Activated T-cell treated with anti-CD3 and anti-CD28 coated beads, Interleukin-2, amount 50 U/mL, for 24 hours (primary cell): ENCODE results near the gene TMEM135.

Experiments
- DNase-seq: peaks from one replicate; pipeline ENCODE4 v3.0.0-alpha.2; 2020
- H3K27ac Mint-ChIP-seq: 2 replicates; pipeline ENCODE4 v1.8.0; 2020; ENCODE audit warnings: mild to moderate bottlenecking, mixed read lengths
- H3K27me3 Mint-ChIP-seq: 2 replicates; pipeline ENCODE4 v1.8.0; 2020; ENCODE audit warnings: mixed read lengths
- H3K36me3 Mint-ChIP-seq: 2 replicates; pipeline ENCODE4 v1.8.0; 2020; ENCODE audit warnings: low read depth, mixed read lengths
- H3K4me1 Mint-ChIP-seq: 2 replicates; pipeline ENCODE4 v1.8.0; 2020; ENCODE audit warnings: low read depth, mixed read lengths
- H3K4me3 Mint-ChIP-seq: 2 replicates; pipeline ENCODE4 v1.8.0; 2020; ENCODE audit warnings: mild to moderate bottlenecking, moderate library complexity, mixed read lengths
- H3K9me3 Mint-ChIP-seq: 2 replicates; pipeline ENCODE4 v1.8.0; 2020; ENCODE audit warnings: mixed read lengths

The TMEM135 gene

GRCh38 chr11:87194985-87195820 lies 157.5 kb downstream of the TMEM135 start:
- H3K4me1 Mint-ChIP-seq: no peaks in the 10 kb centered on the region
- no peaks in the 10 kb centered on the region for H3K36me3 Mint-ChIP-seq
- DNase-seq: no peak
- H3K4me3 Mint-ChIP-seq: no peak overlapping the region
- no peaks in the 10 kb centered on the region for H3K27me3 Mint-ChIP-seq
- no peaks in the 10 kb centered on the region for H3K9me3 Mint-ChIP-seq
- H3K27ac Mint-ChIP-seq: no peak overlapping the region

DNA sequence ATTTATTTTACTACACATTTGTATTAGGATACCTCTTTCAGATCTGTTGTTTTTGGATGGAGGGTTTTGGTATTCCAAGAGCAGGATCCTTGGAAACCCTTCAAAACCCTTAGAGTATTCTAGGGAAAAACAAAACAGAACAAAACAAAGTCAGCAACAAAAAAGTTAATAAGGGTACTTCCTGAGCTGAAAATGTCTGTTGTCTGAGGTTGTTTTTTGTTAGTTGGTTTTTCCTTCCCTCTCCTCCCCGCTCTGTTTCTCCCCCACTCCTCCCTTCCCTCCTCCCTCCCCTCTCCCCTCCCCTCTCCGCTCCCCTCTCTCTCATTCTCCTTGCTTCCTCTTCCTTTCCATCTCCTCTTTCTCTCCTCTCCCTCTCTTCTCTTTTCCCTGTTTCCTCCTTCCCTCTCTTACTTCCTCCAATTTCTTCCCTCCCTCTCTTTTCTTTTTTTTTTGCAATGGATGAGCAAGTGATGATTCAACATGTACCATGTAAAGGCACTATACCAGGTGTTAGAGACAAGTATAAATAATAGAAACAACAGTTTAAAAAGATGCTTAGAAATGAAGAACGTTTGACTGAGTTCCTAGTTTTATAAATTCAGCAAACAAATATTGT lies 160.6 kb downstream of the TMEM135 start:
- no peaks in the 10 kb centered on the region for H3K27me3 Mint-ChIP-seq
- no peaks in the 10 kb centered on the region for H3K4me1 Mint-ChIP-seq
- no peak overlapping the region for H3K4me3 Mint-ChIP-seq
- DNase-seq: no peak
- peaks cover 5% of the 10 kb centered on the region for H3K36me3 Mint-ChIP-seq
- no peaks in the 10 kb centered on the region for H3K9me3 Mint-ChIP-seq
- H3K27ac Mint-ChIP-seq: no peak overlapping the region

GRCh38 chr11:87201376-87201775 lies 163.6 kb downstream of the TMEM135 start:
- no peaks in the 10 kb centered on the region for H3K4me1 Mint-ChIP-seq

GRCh38 chr11:87203907-87204602 lies 166.3 kb downstream of the TMEM135 start:
- Mint-ChIP-seq H3K4me1 (no peaks in the 10 kb centered on the region), H3K27ac (no peak overlapping the region), H3K36me3 (peaks cover 16% of the 10 kb centered on the region), H3K4me3 (no peak overlapping the region), H3K27me3 (no peaks in the 10 kb centered on the region), H3K9me3 (peaks cover 5% of the 10 kb centered on the region)
- DNase-seq: no peak

More at GRCh38 chr11:87201376-87201775, 163.6 kb downstream of the TMEM135 start:
- Mint-ChIP-seq H3K36me3 (peaks cover 10% of the 10 kb centered on the region), H3K27ac (no peak overlapping the region), H3K27me3 (no peaks in the 10 kb centered on the region), H3K4me3 (no peak overlapping the region), H3K9me3 (no peaks in the 10 kb centered on the region)
- no peak for DNase-seq

- Mint-ChIP-seq H3K27me3 (no peaks in the 10 kb centered on the region), H3K4me1 (peaks cover 18% of the 10 kb centered on the region), H3K27ac (no peak overlapping the region), H3K36me3 (peaks cover 2% of the 10 kb centered on the region), H3K4me3 (no peak overlapping the region), H3K9me3 (peaks cover 7% of the 10 kb centered on the region)
- no peak for DNase-seq
Measured at GRCh38 chr11:87212891-87213290, 175.2 kb downstream of the TMEM135 start.

DNA sequence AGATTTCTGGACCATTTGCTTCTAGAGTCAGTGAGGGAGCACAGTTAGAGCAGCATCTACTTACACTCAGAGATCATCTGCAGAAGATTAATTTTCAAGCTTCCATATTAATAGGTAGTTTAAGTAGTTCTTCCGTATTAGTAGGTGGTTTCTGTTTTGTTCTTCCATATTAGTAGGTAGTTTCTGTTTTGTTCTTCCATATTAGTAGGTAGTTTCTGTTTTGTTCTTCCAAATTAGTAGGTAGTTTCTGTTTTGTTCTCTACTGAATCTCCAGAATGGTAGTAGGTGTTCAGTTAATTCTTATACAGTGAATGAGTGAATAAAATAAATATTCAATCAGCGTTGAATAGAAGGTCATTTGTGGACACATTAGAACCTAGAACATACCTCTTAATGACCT lies 175.7 kb downstream of the TMEM135 start:
- H3K4me3 Mint-ChIP-seq: no peak overlapping the region
- H3K36me3 Mint-ChIP-seq: no peaks in the 10 kb centered on the region
- no peak for DNase-seq
- H3K4me1 Mint-ChIP-seq: peaks cover 18% of the 10 kb centered on the region
- peaks cover 7% of the 10 kb centered on the region for H3K9me3 Mint-ChIP-seq
- H3K27me3 Mint-ChIP-seq: no peaks in the 10 kb centered on the region
- H3K27ac Mint-ChIP-seq: no peak overlapping the region

GRCh38 chr11:87215236-87215635 lies 177.5 kb downstream of the TMEM135 start:
- Mint-ChIP-seq H3K27me3 (no peaks in the 10 kb centered on the region), H3K4me3 (no peak overlapping the region), H3K9me3 (no peaks in the 10 kb centered on the region), H3K27ac (no peak overlapping the region), H3K36me3 (no peaks in the 10 kb centered on the region), H3K4me1 (peaks cover 22% of the 10 kb centered on the region)
- DNase-seq: no peak

DNA sequence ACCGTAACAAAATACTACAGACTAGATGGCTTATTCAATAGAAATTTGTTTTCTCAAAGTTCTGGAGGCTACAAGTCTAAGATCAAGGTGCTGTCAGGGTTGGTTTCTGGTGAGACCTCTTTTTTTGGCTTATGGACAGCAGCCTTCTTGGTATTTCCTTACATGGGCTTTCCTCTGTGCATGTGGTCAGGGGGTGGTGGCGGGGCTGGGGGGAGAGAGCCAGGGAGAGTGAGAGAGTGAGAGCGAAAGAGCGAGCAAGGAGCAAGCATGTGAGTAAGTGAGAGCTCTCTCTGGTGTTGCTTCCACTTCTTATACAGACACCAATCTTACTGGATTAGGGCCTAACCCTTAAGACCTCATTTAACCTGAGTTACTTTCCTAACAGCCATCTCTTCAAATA lies 181.5 kb downstream of the TMEM135 start:
- DNase-seq: no peak
- Mint-ChIP-seq H3K27ac (no peak overlapping the region), H3K27me3 (no peaks in the 10 kb centered on the region), H3K36me3 (peaks cover 2% of the 10 kb centered on the region), H3K4me1 (peaks cover 8% of the 10 kb centered on the region), H3K9me3 (no peaks in the 10 kb centered on the region), H3K4me3 (no peak overlapping the region)

DNA sequence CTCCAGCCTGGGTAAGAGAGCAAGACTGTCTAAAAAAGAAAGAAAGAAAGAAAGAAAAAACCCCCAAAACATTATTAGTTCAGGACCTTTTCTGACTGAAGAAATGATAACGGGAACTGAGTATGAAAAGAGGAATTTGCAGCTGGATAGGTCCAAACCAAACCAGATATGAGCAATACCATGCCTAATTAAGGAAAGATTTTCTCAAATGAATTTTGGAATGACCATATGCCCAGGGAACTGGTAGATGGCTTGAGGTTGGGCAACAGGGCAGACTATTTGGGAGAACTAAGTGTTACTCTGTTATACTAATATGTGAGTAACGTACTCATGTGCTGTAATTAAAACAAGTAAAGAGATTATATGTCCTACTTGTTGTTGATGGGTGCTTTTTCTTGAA lies 186.1 kb downstream of the TMEM135 start:
- H3K27ac Mint-ChIP-seq: no peak overlapping the region
- H3K27me3 Mint-ChIP-seq: no peaks in the 10 kb centered on the region

DNA sequence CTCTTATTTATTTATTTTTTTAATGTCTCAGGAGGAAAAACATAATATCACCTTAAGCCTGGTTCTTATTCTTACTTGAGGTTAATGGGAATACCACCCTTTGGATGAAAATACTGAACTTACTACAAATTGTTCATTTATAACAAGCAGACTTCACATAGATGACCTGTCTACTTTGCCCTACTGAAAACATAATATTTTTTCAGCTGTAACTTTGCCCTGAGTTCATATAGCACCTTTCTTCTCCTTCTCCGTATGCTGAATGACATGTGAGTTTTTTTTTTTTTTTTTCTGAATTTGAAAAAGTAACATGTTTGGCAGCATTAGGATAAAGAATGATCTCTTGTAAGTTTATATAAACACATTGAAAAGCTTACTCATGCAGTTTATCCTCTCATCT lies 186.8 kb downstream of the TMEM135 start:
- H3K27ac Mint-ChIP-seq: no peak overlapping the region
- DNase-seq: no peak
- no peak overlapping the region for H3K4me3 Mint-ChIP-seq
- H3K27me3 Mint-ChIP-seq: no peaks in the 10 kb centered on the region
- peaks cover 2% of the 10 kb centered on the region for H3K36me3 Mint-ChIP-seq
- peaks cover 1% of the 10 kb centered on the region for H3K4me1 Mint-ChIP-seq
- no peaks in the 10 kb centered on the region for H3K9me3 Mint-ChIP-seq

More for the DNA sequence above, 186.1 kb downstream of the TMEM135 start:
- Mint-ChIP-seq H3K9me3 (no peaks in the 10 kb centered on the region), H3K4me1 (peaks cover 5% of the 10 kb centered on the region), H3K36me3 (peaks cover 2% of the 10 kb centered on the region), H3K4me3 (no peak overlapping the region)
- no peak for DNase-seq

DNA sequence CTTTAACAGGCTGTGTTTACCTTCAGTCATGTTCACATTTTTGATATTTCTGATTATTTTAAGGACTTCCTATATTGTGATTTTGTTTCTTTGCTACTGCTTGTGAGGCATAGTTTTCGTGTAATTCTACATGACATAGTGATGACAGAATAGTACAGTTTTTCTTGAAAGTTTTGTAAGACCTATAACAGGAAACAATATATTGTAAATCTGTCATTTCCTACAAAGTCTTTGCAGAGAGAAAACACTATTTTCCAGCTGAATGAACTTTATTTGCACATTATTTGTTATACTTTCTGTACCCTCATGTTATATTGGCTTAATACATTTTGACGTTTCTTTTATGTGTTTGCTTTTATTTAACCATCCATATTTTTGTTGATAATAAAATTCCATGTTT lies 191.1 kb downstream of the TMEM135 start:
- Mint-ChIP-seq H3K27ac (no peak overlapping the region), H3K9me3 (peaks cover 14% of the 10 kb centered on the region), H3K4me3 (no peak overlapping the region), H3K36me3 (peaks cover 22% of the 10 kb centered on the region), H3K27me3 (no peaks in the 10 kb centered on the region), H3K4me1 (no peaks in the 10 kb centered on the region)
- no peak for DNase-seq

DNA sequence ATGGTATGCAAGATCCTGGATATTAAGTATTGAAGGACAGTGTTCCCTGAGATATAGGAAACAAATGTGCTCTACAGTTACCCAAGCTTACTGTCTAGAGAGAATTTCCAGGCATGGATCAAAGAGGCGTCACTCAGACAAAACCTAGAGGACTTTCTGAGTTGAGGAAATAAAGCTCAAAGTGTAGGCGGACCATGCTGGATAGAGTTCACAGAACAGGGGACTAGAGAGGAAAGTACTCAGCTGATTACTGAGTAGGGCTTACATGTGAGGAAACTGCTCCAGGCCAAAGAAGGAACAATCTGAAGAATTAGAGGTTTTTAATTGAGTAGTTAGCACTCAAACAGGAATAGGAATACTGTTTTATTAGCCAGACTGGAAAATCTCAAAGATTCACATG lies 193.3 kb downstream of the TMEM135 start:
- H3K4me1 Mint-ChIP-seq: no peaks in the 10 kb centered on the region
- DNase-seq: no peak
- H3K4me3 Mint-ChIP-seq: no peak overlapping the region
- no peaks in the 10 kb centered on the region for H3K27me3 Mint-ChIP-seq
- peaks cover 14% of the 10 kb centered on the region for H3K9me3 Mint-ChIP-seq
- peaks cover 22% of the 10 kb centered on the region for H3K36me3 Mint-ChIP-seq
- H3K27ac Mint-ChIP-seq: no peak overlapping the region

DNA sequence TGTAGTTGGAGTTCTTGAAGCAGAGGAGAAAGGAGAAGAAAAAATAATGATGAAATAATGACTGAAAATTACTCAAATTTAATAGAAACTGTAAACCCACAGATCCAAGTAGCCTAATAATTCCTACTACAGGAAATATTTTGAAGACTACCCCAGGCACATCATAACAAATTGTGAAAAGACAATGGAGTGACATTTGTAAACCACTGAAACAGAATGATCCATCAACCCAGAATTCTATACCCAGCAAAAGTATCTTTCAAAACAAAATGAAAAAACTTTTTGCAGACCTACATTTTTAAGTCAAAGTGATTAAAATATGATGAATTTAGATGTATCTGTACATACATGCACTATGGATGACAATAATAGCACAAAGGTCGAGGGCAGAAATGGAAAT lies 194.6 kb downstream of the TMEM135 start:
- H3K36me3 Mint-ChIP-seq: peaks cover 29% of the 10 kb centered on the region
- no peak overlapping the region for H3K27ac Mint-ChIP-seq
- no peaks in the 10 kb centered on the region for H3K27me3 Mint-ChIP-seq
- DNase-seq: no peak
- peaks cover 14% of the 10 kb centered on the region for H3K9me3 Mint-ChIP-seq
- H3K4me1 Mint-ChIP-seq: no peaks in the 10 kb centered on the region
- no peak overlapping the region for H3K4me3 Mint-ChIP-seq

DNA sequence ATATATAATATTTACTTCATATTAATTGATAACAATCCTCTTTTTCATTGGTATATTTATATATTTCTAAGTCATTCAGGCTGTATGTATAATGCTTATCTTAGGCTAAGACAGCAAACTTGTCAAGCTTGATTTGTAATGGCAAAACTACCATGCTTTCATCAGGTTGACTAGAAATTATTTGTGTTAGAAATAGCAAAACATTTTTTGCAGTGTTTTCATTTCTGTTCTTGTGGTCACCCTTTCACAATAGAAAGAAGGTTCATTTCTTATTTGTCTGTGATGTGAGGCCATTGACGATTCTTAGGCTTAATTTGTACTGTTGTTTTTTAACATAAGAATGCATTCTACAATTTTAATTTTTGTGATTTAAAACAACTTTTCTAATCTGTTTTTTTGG lies 197.6 kb downstream of the TMEM135 start:
- Mint-ChIP-seq H3K36me3 (peaks cover 32% of the 10 kb centered on the region), H3K4me1 (no peaks in the 10 kb centered on the region), H3K27me3 (no peaks in the 10 kb centered on the region), H3K9me3 (peaks cover 16% of the 10 kb centered on the region), H3K4me3 (no peak overlapping the region), H3K27ac (no peak overlapping the region)
- DNase-seq: no peak

DNA sequence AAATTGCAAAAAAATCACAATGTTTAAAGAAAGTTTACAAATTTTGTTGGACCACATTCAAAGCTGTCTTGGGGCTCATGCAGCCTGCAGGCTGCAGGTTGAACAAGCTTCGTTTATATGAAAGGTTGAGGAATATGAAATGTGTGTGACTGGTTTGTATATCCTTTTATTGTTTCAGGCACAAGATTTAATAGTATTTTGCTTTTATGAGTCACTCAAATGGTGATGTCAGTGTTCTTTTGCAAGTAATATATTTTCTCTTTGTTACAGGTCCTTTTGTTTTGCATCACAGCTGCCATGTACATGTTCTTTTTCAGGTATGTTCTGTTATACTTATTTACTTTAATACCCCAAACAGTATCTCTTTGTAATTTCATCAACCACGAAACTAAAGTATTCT lies 198.6 kb downstream of the TMEM135 start:
- H3K4me3 Mint-ChIP-seq: no peak overlapping the region
- peaks cover 27% of the 10 kb centered on the region for H3K36me3 Mint-ChIP-seq
- no peaks in the 10 kb centered on the region for H3K4me1 Mint-ChIP-seq
- peaks cover 12% of the 10 kb centered on the region for H3K9me3 Mint-ChIP-seq
- no peak for DNase-seq
- H3K27ac Mint-ChIP-seq: no peak overlapping the region
- H3K27me3 Mint-ChIP-seq: no peaks in the 10 kb centered on the region
